ENCODE measurements around the gene GRID2.

- TF ChIP-seq CTCF (IDR thresholded peaks at IDR 0.05) (no peak), POLR2A (IDR thresholded peaks at IDR 0.05) (no peak)
These were observed 854.2 kb downstream of the GRID2 start for GRCh38 chr4:93157986-93158385.
